DOHH2 (cell line): ENCODE results near the gene TSPAN5.

Source experiments
- CTCF ChIP-seq: fragments of 200-600 bp; sonication (generic); IDR thresholded peaks from one replicate; pipeline ENCODE4 v1.5.1; 2014; ENCODE audit warnings: antibody characterized with exemption, mild to moderate bottlenecking, low read depth, low read length; ENCODE audit not compliant: poor library complexity, severe bottlenecking
- EZH2phosphoT487 ChIP-seq: fragments of 200-600 bp; sonication (generic); IDR thresholded peaks from 2 replicates; pipeline ENCODE4 v1.6.1; 2017; ENCODE audit warnings: borderline replicate concordance, mild to moderate bottlenecking, antibody characterized with exemption, low read length, moderate library complexity, mixed read lengths

- TF ChIP-seq CTCF (no peak), EZH2phosphoT487 (no peak)
Observed at GRCh38 chr4:98700656-98701055, 42.2 kb upstream of the TSPAN5 start.
